ENCODE measurements around the gene CANX. TPM values are rescaled to one million over a fixed set of nuclear protein-coding genes. Genes with fewer than 3 reads are reported as not detected.
A peak's percentile ranks its signal among the peaks of the same experiment; 100 is the strongest.
"Not testable (repeated sequence)": the region's sequence is repeated elsewhere in the genome, so short reads cannot be mapped to it uniquely, and the experiment has no call there.

Gene CANX
- total RNA-seq, 1 donor from 2014 or later, result 597 TPM

- Mint-ChIP-seq H3K36me3 (peaks cover 11% of the 10 kb centered on the region), H3K27me3 (no peaks in the 10 kb centered on the region), H3K27ac (peak overlapping the region; percentile 93), H3K9me3 (peaks cover 4% of the 10 kb centered on the region), H3K4me1 (ENCODE audit: unreplicated experiment) (peaks cover 28% of the 10 kb centered on the region), H3K4me3 (peak overlapping the region; percentile 98)
- TF ChIP-seq CTCF (conservative IDR thresholded peaks at IDR 0.05), result peak; percentile 6
- DNase-seq (ENCODE audit: extremely low spot score, unreplicated experiment), result peak; percentile 96
Observed at GRCh38 chr5:179678223-179679013, 20.3 kb upstream of the CANX start.

- no peaks in the 10 kb centered on the region for H3K27me3 Mint-ChIP-seq
- peak; percentile 50 for TF ChIP-seq CTCF (conservative IDR thresholded peaks at IDR 0.05)
- peak; percentile 76 for DNase-seq (ENCODE audit: extremely low spot score, unreplicated experiment)
- peaks cover 11% of the 10 kb centered on the region for H3K36me3 Mint-ChIP-seq
- peaks cover 4% of the 10 kb centered on the region for H3K9me3 Mint-ChIP-seq
- peak overlapping the region; percentile 63 for H3K27ac Mint-ChIP-seq
- peaks cover 28% of the 10 kb centered on the region for H3K4me1 Mint-ChIP-seq (ENCODE audit: unreplicated experiment)
- peak overlapping the region; percentile 98 for H3K4me3 Mint-ChIP-seq
Observed at GRCh38 chr5:179679014-179679674, 19.6 kb upstream of the CANX start.

GRCh38 chr5:179680014-179680779, 18.6 kb upstream of the CANX start:
- peak overlapping the region; percentile 74 for H3K27ac Mint-ChIP-seq

GRCh38 chr5:179680780-179681401, 17.9 kb upstream of the CANX start, which contains the start of gene CBY3:
Gene CBY3 (minus strand): TSS chr5:179681034. CDS start chr5:179680918, 116 bp downstream.
- H3K27me3 Mint-ChIP-seq, result no peaks in the 10 kb centered on the region

More at GRCh38 chr5:179680014-179680779, 18.6 kb upstream of the CANX start:
- peaks cover 4% of the 10 kb centered on the region for H3K9me3 Mint-ChIP-seq
- H3K4me1 Mint-ChIP-seq (ENCODE audit: unreplicated experiment), result peaks cover 28% of the 10 kb centered on the region
- peaks cover 9% of the 10 kb centered on the region for H3K36me3 Mint-ChIP-seq
- no peaks in the 10 kb centered on the region for H3K27me3 Mint-ChIP-seq
- no peak for DNase-seq (ENCODE audit: extremely low spot score, unreplicated experiment)
- TF ChIP-seq CTCF (conservative IDR thresholded peaks at IDR 0.05), result no peak
- H3K4me3 Mint-ChIP-seq, result peak overlapping the region; percentile 78

GRCh38 chr5:179689212-179689611, 9.6 kb upstream of the CANX start:
- not testable (repeated sequence) for H3K27ac Mint-ChIP-seq; H3K4me1 Mint-ChIP-seq (ENCODE audit: unreplicated experiment); H3K4me3 Mint-ChIP-seq; H3K36me3 Mint-ChIP-seq; H3K9me3 Mint-ChIP-seq; DNase-seq (ENCODE audit: extremely low spot score, unreplicated experiment); H3K27me3 Mint-ChIP-seq

More at GRCh38 chr5:179680780-179681401, 17.9 kb upstream of the CANX start, which contains the start of gene CBY3:
- Mint-ChIP-seq H3K27ac (peak within 1 kb of the TSS; percentile 74), H3K4me3 (peak within 1 kb of the TSS; percentile 78), H3K4me1 (ENCODE audit: unreplicated experiment) (peaks cover 27% of the 10 kb centered on the region), H3K9me3 (peaks cover 4% of the 10 kb centered on the region), H3K36me3 (peaks cover 7% of the 10 kb centered on the region)
- DNase-seq (ENCODE audit: extremely low spot score, unreplicated experiment), result no peak
- TF ChIP-seq CTCF (conservative IDR thresholded peaks at IDR 0.05), result no peak

Data from type B pancreatic cell (in vitro differentiated cells).